HG03457 (cell line): ENCODE results near the gene LEPROT.
A peak's percentile ranks its signal among the peaks of the same experiment; 100 is the strongest.
"Not testable (repeated sequence)": the region's sequence is repeated elsewhere in the genome, so short reads cannot be mapped to it uniquely, and the experiment has no call there.

Experiments used
- ATAC-seq: cut with Tn5 transposase; IDR thresholded peaks from one replicate; pipeline ENCODE4 v1.9.1; 2021; ENCODE audit warnings: moderate number of reproducible peaks; ENCODE audit not compliant: unreplicated experiment

The LEPROT gene

DNA sequence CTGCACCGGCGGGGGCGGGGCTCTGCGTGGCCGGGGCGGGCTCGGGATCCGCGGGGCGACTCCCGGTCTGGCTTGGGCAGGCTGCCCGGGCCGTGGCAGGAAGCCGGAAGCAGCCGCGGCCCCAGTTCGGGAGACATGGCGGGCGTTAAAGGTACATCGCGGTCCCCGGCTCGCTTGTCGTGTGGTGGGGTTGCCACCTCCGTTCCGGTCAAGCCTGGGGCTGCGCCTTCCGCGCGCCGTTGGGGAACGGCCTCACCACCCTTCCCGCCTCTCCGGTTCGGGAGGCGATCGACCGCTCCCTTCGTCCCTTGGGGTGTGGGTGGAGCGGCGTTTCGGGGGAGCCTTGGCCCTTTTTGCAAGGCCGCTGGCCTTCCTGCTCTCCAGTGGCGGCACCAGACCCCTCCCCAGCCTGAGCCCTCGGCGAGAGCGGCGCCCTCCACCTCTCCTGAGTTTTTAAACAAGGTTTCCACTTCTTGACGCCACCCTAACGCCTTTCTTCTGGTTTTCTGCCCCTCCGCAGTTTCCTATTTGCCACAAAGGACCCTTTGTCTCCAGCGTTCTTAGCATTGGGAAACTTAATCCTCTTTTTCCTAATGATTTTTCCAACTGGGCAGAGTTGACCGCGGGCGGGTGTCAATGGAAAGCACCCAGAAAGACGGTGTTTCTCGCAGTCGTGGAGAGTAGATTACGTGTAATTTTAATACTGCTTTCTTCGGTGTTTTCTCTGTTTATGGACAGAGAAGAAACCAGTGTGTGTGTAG, at the start of gene LEPROT, which contains the start of gene LEPR:
TSS of gene LEPROT (plus strand) at position 79 of the 761 bp plus-strand sequence. CDS start at position 136, 57 bp downstream.
TSS of gene LEPR (plus strand) at position 79 of the 761 bp plus-strand sequence. CDS start 144,898 bp downstream, outside the sequence.
- peak; percentile 2 for ATAC-seq

DNA sequence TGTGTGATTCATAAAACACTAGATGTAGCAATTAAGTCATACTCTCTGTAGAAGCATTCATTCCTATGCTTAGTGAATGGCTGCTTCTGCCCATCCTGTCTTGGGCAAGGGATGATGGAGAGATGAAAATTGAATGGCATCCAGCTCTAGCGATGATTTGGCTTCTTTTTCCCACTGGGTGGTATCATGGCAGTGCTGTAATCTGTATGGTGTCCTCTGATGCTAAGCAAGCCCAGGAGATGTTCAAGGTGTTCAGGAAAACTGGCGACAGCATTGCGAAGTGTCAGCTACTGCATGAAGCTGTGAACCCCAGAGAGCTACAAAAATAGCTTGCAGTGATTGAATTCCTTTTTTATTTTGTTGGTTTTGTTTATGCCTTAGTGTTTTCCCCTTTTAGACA, 48.9 kb upstream of the LEPROT start:
- ATAC-seq: no peak

DNA sequence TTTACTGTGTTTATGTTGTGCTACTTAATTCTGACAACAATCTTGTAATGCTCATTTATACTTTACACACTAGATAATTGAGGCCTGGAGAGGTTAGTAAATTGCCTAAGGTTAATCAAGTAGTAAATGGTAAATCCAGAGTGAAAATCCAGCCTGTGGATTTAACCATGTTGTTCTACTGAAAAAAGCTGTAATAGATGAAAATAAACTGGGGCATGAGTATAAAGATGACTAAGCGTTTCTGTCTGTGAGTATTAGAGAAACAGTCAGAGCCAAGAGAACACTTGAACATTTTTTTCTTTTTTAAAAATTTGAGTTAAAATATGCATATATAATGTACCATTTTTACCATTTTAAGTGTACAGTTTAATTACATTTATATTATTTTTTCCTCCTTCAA, 47.9 kb upstream of the LEPROT start:
- ATAC-seq: no peak

DNA sequence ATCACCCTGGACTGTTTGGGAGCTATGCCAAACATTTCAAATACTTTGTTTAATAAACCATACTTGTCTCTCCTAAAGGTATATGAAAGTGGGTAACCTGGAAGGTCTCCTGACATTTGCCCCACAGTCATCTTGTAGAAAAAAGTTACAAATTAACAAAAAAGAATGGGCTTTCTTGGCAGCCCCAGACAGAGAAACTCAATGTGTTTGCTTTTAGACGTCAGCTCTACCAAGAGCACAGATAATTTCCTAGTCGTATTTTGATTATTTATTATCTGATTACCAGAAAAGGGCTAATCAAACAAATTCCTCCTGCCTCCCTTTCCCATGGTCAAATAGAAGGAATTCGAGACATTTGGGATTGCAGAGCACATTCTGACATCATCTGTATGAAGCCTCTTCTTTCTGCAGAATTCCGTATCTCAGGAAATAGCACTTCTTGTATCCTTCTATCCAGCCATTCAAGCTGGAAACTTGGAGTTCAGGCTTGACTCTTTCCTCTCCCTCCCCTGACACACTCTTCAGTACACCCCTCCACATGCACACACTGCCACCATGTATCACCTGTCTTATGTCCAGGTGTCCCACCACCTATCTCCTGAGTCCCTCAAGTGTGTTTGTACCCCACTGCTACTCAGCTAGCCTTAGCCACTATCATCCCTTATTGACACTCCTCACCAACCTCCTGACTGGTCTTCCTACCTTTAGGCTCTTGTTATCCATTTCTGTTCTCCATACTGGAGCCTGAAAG, 42.8 kb upstream of the LEPROT start:
- ATAC-seq: no peak

GRCh38 chr1:65378247-65378946, 42.1 kb upstream of the LEPROT start:
- ATAC-seq: no peak

GRCh38 chr1:65384426-65384825, 36.0 kb upstream of the LEPROT start:
- not testable (repeated sequence) for ATAC-seq

GRCh38 chr1:65386439-65386838, 34.0 kb upstream of the LEPROT start:
- ATAC-seq: no peak

GRCh38 chr1:65387821-65388220, 32.6 kb upstream of the LEPROT start:
- ATAC-seq: no peak

DNA sequence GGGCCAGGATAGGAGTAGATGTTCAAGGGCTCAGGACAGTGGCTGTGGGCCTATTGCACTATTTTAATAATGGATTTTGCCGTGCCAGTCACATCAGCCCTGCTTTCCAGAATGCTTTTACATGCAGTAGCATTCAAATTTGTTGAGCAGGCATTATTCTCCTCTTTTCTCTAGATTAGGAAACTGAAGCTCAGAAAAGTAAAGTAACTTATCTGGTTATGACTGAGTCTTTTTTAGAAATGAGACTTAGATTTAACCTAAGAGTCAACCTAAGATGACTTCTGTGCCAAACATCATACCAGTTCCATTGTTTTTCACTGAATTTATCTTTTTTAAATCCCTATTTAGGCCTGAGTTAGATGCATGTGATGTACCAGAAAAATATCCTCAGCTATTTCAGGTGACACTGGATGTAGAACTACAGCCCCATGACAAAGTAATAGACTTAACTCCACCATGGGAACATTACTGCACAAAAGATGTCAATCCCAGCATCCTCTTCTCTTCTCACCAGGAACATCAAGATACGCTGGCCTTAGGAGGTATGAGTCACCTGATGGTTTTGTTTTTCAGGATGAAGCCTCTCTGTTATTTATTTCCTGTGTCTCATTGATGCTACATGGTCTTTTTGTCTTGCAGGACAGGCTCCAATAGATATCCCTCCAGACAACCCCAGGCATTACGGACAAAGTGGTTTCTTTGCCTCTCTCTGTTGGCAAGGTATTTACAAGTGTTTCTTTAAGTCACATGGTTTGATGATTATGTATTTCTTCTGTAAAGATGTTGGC, 31.4 kb upstream of the LEPROT start:
- ATAC-seq: no peak

- no peak for ATAC-seq
Observed at GRCh38 chr1:65392497-65392896, 28.0 kb upstream of the LEPROT start.

DNA sequence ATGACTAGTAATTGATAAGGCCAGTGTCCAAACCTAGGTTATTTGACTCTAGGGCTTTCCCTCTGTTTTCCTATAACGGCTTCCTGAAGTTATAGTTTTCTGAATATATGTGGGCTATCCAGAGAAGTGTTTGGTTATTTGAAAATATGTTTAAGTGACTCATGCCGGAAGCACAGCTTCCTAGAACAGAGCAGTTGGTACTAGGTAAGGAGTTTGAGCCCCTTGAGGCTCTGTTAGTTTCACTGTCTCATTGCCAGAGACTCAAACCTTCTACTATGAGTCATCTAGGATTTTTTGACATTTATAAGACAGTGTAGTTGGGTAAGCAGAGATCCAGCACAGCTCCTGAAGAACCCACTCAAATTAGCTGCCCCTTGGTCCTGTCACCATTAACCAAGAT, 27.1 kb upstream of the LEPROT start:
- no peak for ATAC-seq

DNA sequence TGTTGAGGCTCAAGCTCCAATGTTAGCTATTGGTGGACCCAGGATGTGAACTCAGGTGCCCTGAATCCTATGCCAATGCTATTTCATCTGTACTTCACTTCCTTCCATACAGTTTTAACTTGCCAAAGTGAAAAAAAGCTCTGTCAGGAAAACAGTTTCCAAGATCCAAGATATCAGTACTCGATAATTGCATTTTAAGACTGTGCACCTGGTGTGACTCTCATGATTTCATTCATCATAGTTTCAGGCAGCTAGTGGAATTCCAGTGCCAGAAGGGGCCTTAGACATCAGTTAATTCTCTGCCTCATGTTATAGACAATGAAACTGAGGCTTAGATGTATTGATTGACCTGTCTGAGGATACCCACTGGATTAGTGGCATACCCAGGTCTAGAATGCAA, 26.5 kb upstream of the LEPROT start:
- no peak for ATAC-seq

DNA sequence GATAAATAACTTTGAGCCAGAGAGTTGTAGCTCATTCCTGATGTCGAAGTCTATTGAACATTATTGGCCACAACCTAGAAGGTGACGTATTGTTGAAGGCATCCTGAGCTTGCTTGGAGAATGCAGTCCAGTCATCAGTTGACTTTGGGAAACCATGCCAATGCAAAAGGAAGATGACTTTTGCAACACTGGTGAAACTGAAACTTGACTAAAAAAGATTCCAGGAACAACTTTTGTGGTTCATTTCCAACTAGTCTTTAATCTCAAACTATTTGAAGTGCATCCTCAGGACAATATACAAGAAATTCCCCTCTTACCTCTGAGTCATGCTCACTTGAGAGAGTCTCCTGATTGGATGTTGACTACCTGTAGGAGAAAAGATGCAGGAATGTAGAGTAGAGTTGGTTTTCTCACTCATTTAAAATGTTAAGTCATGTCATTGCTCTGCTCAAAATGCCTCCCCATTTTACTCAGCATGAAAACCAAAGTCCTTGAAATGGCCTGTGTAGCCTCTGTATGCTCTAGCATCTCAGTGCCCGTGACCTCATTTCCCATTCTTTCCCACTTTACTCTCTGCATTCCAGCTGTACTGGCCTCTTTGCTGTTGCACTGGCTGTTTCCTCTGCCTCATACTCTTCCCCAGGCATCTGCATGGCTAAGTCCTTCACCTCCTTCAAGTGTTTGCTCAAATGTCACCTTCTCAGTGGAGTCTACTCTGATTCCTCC, 24.4 kb upstream of the LEPROT start:
- ATAC-seq: no peak

DNA sequence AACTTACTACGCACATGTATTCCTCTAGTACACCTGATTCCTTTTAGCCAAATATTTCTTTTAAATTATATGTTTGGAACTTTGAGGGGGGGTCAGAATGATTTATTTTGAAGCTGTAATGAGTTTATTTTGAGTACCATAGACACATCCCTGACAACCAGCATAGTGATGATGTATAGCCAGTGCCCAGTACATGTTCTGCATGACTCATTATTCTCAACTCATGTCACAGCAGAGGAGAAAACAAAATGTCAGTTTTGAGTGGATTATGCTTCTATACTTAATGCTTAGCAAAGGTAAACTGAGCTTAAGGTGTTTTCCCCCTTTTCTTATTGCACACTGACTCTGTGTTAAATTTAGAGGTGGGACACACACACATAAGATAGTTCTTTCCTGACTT, 22.4 kb upstream of the LEPROT start:
- ATAC-seq: no peak

DNA sequence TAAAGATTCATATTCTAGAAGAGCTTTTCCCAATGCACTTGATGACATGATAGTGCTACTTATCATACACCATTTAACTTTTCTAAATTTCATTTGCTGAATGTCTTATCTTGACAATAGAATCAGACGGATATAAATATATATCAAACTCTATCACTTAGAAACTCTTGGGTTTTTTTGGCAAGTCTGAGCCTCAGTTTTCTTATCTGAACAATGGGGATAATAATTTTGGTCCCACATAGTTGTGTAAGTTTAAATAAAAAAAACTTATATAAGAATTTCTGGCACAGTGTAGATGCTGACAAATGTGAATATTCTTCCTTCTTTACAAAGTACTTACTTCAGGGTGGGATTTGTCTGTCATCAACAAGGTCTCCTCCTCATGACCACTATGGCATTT, 21.5 kb upstream of the LEPROT start:
- ATAC-seq: no peak

DNA sequence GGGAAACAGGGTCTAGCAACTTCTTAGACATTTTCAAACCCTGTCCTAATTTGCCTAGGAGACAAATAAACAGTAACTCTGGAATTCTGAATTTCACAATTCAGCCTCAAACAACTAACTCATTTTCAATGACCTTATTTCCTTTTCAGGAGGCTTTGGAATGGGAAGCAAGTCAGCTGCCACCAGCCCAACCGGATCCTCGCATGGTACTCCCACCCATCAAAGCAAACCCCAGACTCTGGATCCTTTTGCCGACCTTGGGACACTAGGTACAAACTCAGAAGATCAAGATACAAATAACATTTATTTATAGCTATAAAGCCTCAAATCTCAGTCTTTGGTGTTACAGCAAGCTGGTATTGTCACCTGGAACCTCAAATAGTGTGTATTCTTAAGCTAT, 18.9 kb upstream of the LEPROT start:
- ATAC-seq: no peak

DNA sequence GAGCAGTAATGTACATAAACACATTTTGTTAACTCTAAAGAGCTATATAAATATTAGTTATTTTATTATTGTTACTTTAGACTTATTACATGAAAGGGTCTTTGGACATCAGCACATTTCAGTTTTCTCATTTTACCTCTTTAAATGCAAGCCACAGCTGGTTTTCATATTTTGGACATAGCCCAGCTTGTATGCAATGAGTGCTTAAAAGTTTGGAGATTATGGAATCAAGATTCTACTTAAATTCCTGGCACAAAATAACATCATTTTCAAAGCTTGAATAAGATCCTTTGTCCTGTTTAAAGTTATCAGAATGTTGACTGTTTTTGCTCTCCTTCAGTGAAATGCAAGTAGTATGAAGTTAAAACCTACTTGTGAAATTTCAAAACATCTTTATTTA, 15.5 kb upstream of the LEPROT start:
- ATAC-seq: no peak

- no peak for ATAC-seq
Observed at GRCh38 chr1:65407877-65408276, 12.6 kb upstream of the LEPROT start.

DNA sequence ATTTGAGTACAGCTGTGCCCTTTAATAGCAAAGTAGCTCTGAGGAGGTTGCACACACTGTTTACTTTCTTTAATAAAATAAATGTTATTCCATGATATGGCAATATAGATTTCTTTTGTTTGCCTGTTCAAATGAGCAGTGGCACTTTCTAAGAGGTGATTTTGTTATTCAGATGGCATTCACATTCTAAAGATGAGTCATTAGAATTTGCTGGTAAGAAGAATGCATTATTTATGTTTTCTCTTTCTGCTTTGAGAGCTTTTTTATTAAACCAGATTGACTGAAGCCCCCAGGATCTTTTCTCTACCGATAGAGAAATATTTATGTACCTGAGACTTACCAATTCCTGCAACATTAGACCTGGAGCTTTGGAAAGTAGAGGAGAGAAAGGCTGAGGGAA, 11.2 kb upstream of the LEPROT start:
- ATAC-seq: no peak

DNA sequence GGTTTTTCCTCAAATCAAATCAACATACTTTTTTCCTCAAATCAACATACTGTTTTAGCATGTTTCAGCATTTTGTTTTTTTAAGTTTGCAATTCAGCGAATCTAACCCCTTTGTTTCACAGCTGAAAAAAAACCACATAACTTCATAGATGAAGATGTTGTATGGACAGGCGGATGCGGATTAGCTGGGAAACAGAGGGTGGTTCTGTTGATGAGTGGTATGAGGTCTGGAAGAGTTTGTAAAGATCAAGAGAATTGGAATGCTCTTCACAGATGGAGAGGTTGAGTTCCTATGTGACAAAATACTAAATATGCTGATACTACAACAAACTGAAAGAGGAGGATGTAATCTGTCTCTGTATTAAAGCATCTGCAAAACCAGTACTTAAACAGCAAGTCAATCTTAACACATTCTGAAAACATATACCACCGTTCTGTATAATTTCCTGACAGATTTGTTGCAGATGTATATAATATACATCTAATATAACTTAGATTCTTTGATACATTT, 10.6 kb upstream of the LEPROT start:
- ATAC-seq: no peak
